GM21786 (cell line): ENCODE measurements around the gene VILL.

Experiments
- ATAC-seq: cut with Tn5 transposase; IDR thresholded peaks from one replicate; pipeline ENCODE4 v1.9.1; 2021; ENCODE audit not compliant: unreplicated experiment

VILL gene

DNA sequence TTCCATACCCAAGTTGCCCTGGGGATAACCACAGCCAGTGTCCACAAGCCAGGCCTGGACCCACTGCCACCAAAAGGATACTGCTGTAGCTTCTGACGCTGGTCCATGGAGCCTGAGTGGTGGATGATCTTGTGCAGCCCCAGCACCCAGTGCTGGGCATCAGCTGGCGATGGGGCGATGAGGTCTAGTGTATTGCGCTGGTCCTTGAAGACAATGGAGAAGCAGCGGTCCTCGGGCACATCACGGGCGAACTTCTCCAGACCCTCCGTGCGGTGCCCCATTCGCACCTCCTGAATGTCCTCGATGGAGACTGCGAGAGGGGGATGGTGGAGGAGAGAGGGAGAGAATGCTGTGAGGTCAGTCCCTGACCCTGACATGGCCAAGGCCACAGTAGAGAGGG lies 25.8 kb downstream of the VILL start:
- no peak for ATAC-seq

DNA sequence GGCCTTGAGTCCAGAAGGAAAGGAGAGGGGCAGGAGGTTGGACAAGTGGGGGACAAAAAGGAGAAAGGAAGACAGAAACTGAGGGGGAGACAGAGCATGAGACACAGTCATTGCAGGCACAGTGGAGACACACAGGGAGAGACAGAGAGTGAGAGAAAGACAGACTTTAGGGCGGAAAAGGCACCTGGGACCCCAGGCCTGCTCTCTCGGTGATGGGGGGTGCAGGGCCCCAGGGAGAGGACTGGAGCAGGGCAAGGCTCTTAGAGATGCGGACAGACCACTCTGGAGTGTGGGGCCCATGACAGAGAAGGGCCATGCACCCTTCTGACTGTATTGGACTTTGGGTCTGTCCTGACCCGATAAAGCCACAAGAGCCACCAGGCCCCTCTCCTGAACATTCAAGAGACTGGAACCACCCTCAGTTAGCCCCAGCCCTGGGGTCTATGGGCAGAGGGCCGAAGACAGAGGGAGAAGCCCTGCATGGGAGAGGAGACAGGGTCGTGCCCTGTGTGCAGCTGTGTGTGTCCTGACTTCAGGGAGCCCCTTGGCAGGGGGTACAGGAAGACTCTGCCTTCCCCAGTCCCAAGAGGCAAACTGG lies 26.4 kb downstream of the VILL start:
- ATAC-seq: no peak

DNA sequence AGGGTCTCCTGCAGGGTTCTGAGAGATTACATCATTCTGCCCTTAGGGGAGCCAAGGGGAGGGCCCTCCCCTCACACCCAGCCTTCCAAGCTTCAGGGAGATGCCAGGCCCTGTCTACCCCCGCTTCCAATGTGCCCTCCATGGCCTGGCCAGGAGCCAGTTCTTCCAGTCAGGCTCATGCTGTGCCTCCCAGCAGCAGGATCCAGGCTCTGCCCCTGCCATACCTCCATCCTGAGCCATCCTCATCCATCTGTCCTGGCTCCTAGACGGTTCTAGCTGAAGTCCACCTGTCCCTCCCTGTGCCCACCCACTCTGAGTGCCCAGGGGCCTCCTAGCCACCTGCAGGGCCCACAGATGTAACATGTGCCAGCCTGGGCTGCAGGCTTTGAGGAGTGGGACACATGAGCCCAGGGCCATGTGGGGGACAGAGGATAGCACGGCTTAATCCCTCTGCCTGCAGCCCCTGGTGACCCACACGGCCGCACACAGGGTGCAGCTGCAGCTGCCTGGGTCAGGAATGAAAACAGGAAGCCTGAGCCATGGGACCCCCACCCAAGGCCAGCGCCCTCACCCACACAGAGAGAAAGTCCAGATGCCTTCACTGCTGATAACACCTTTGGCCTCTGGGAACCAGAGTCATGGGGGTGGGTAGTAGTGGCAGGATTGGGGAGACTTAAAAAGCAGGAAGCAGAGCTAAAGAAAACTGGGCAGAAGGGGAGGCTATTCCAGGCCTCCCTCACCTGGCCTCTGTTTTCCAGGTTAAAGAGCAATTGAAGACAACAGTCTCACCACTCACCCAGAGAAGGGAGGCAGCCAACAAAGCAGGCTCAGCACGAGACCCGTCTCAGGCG lies 27.1 kb downstream of the VILL start:
- no peak for ATAC-seq

DNA sequence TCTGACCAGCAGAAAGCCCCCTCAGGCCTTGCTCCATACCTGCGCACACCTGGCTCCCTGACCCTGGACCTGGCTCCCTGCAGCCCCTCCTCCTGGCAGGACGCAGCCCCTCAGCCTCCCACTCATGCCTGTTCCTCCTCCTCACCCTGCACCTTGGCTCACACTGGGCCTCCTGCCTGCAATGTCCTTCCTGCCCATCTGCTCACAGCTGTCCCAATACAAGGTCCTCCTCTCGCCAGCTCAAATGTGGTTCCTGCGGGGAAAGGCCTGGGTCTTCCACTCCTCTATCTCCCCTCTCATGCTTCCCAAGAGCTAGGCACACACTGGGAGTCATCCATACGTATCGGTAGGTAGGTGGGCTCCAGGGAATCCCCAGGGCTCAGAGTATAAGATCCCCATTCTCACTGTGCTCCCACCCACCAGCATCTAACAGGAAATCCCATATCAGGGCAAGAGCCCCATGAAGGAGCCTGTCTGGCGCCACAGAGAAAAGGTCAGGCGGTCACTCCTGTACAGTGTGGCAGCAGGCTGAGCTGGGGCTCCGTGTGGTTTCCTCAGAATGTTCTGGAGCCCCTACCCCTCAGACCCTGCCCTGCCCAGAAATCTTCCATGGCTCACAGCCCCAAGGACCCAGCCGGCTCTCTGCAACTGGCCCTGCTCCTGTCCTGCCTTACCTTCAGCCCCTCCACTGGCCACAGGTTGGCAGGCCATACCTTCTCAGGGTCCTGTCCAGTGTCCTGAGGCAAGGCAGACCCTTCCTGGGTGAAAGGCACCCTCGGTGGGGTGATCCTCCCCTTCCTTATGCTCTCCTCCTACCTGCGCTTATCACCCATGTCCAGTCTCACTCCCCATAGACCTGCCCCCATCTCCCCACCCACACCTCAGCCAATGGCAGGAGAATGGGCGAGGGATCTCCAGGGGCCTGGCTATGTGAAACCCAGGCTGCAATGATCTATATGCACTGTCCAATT lies 28.0 kb downstream of the VILL start:
- no peak for ATAC-seq

DNA sequence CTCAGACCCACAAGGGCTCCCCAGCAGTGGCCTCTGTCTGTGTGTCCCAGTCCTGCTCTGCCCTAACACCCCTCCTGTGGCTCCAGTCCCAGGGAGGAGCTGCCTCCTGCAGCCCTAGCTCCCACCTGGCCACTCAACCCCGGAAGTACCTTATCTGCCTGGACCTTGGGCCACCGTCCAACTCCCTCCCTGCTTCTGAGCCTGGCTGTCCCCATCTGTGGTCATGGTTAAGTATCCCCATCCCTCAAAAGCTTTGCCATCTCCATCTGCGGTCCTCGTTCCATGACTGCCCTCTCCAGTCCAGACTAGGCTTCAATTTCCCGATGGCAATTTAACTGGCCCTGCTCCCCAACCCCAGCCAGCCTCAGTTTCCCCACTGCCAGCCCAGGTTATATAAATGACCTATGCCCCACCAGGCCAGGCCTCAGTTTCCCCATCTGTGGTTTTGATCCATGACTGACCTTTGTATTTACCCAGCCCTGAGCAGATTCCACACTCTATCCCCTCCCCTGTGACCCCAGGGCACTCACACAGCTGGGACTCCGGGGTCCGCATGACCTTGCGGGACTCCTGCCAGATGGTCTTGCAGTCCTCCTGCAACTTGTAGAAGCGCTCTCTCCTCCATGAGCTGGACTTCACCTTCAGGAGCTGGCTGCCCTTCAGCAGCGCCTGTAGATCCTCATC lies 29.2 kb downstream of the VILL start:
- no peak for ATAC-seq

DNA sequence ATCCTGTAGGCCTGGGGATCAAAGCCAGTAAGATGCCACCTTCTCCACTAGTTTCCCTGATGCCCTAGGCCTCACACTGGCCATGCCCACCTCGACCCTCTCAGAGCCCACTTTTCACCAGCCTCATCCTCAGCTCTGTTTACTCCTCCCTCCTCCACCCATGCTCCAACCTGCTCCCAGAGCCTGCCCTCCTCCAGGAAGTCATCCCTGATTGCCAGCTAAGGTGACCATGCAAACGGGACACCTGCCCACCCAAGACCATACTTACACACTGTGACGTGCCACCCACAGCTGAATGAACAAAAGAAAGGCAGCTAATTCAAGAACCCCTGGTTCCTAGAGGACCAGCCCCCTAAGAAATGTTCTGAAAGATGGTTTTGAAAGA lies 29.7 kb downstream of the VILL start:
- no peak for ATAC-seq

DNA sequence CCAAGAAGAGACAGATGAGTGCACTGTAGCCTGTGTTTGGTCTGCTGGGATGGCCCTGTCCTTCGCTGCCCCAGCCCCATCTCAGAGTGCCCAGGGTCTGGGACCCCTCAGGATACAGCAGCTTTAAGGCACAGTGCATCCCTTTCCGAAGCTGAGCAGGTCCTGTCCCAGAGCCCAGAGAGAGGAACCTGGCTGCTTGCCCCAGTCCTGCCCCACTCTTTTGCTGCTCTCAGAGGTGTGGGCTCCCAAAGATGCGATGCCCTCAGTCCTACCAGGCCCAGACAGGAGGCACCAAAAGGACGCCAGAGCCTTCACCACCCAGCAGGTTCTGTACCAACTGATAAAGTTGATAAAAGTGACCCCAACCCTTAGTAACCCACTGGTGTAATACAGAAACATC lies 30.6 kb downstream of the VILL start:
- no peak for ATAC-seq

DNA sequence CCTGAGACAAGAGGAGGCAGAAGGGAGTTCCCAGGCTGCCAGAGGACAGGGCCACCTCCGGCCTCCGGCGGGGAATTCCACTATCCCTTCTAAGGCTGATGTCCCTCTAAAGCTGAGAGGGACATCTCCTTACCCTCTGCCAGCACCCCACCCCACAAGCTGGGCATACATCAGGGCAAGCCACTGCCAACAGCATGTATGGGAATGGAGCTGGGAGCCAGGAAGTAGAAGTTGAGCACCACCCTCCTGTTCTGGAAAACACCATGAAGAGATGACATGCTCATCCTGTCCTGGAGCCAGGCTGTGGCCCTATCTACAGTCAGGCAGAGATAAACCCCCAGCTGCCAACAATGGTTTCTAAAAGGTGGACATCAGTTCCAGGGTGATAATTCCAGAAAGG lies 31.7 kb downstream of the VILL start:
- no peak for ATAC-seq

DNA sequence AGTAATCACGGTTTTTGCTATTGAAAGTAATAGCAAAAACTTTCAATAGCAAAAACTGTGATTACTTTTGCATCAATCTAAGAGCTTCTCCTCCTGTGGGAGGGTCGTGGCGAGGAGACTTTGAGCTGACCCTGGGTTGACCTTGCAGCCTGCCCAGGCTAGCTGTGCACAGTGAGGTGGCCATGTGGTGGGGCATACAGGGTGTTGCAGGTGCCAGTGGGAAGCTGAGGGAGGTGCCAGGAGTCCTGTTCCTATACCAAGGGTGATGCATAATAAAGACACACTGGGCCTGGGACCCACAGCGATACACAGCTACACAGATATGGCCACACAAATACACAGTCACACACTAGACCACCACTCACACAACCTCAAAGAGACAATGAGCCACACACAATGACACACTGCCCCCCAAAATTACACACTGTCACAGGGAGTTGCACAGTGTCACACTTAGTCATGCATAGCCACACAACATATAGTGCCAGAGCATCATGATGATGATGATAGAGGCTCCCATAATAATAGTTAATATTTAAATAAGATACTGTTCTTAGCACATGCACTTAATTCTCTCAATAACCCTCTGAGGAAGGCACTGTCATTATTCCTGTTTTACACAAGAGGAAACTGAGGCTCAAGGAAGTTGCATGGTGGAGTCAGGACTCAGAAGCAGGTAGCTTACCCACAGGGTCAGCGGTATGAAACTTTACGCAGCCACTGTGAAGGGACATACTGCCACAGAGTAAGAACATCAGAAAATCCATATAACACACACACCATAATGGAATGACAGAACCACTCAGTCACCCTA lies 32.5 kb downstream of the VILL start:
- ATAC-seq: no peak

DNA sequence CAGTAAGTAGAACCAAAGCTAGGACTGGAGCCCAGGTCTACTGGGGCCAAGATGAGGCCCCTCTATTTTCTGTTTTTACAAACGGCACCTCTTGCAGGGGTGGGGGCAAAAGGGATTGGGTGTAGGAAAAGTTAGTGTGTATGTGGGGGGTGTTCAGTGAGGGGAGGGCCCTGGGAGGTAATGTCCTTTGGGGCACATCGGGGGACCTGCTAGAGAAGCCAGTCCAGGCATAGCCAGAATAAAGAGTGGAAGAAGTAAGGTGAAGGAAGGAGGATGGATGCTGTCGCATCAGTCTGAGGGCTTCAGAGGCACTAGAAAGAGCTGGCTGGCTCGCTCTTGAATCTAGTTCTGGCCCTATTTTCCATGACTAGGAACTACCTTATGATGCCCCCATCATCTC lies 36.3 kb downstream of the VILL start:
- ATAC-seq: no peak

DNA sequence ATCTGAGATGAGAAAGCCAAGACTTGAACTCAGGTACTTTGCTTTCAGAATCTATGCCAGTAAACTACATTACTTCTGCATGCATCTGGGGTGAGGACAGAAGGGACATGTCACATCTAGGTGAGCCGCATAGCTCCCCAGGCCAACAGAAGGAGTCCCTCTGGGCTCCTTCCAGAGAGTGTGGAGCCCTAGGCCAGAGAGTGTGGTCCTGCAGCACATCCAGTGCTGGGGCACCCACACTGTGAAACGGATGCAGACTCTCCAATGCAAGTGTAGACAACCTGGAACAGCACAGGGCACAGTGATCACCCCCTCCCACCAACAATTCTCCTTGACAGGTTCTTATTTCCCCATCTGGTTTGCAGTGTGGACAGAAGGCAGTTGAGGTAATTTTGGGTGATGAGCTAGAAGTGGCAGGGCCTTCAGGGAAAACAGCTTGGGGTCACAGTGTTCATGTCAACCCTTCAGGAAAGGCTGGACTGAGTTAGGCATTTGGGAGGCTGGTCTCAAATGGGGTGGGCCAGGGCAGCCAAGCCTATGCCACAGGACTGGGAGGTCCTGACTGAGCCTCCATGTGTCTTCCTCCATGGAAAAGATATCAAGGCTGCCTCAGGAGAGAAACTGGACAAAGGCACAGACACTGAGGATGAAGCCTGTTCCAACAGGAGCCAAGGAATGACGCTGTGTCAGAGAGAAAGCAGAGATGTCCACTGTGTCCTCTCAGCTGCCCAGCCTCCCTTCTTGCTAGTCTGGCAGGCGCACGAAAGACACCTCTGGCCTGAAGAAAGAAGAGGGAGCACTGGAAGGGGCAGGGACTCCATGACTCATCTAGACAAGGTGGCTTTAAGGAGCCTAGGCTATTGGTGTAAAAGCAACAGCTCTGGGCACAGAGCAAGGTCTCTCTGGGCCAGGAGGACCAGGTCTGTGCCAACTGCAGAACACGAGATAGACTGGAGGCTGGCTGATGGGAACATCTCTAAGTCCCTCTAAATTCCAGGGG lies 37.2 kb downstream of the VILL start:
- ATAC-seq: no peak

DNA sequence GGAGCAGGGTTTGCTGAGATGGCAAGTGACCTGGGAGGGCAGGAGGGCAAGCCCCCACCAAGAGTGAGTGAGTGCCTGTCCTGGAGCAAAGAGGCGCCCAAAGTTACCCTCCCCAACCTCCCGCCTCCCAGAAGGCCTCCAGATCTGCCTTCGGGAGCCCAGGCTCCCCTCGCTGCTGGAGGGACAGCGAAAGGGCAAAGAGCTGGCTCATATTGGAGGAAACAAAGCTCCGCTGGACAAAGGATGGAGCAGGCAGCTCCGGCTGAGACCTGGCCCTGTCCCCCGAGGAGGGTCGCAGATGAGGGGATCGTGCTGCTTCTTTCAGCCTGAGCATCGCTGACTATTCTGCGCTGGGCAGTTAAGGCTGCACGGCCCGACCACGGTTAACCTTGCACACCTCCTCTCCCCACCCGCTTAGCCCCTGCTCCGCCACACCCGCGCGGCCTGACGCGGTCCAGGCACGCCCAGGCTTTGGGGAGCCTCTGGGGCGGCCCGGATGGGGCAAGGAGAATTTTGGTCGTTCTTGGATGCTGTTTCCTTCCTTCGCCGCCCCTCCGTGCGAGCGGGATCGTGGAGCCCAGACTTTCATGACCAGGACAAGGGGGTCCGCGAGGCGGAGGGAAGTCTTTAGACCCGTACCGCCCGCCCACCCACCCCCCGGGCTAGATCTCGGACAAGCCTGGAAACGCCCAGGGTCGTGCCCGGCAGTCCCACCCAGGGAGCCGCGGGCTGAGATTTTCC lies 38.2 kb downstream of the VILL start:
- no peak for ATAC-seq

DNA sequence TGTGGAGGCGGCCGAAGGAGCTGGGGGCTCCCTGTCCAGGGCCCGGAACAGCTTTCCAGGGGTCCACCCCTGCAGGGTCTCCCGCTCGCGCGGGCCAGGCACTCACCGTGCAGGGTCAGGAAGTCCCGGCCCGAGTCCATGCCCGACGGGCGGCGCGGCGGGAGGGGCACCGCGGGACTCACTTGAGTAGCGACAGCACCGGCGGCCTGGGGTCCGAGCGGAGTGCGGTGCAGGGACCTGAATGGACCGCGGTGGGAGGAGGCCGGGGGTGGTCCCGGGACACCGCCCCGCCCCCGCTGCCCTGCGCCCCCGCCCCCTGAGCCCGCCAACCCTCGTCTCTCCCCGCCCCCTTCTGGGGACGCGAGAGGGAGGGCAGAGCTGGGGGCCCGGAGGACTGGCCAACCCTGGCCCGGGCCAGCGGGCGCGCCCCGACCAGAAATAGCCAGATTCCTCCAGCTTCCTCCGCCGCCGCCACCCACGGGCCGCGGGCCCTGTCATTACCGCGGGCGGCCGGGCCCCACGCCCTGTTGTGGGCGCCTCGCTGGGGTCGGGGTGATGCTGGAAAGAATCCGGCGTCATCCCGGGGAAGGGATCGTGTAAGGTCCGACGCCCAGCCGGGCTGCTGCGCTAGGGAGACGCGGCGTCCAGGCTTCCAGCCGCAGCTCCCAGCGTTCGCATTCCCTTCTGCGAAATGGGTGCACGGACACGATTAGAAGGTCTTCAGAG lies 39.0 kb downstream of the VILL start, which contains the start of gene PLCD1:
Gene PLCD1 (minus strand): TSS at position 243 of the 726 bp plus-strand sequence. CDS start 103 bp downstream, at position 140.
- no peak for ATAC-seq

DNA sequence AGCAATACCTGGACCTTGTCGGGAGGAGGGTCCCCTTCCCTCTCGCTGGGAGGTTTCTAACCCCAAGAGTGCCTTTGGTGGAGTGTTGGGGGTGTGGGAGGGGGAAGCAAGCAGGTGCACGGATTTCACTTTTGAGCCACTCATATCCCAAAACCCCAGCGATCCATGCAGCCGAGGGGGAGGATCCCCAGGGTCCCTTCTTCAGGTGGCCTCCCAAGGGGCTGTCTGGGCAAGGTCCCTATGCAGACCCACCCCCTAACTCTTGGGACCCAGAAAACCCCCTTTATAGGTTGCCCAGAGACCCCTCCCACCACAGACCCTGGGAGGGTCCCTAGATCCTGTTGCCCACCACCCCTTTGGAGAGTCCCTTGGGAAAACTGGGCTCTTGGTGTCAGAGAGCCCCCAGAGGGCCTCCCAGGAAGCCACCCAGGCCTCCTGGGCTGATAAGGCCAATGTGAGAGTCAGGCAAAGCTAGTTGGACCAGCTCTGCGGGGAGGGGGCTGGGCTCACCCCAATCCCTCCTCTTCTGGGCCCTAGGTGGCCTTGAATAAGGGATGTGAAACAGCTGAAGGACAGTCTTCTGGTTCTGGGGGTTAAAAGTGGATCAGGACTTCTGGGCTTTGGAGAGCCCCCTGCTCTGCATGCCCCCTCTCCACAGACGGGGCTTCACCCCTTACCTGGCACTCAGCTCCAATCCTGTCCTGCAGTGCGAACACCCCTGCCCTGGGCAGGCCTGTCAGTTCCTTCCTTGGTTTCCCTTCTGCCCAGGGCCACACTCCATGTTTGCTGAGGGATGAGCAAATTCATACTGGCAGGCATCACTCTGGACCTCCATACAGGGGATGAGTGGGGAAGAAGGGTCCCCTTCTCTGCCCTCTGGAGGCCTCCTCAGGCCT lies 39.8 kb downstream of the VILL start:
- ATAC-seq: no peak

DNA sequence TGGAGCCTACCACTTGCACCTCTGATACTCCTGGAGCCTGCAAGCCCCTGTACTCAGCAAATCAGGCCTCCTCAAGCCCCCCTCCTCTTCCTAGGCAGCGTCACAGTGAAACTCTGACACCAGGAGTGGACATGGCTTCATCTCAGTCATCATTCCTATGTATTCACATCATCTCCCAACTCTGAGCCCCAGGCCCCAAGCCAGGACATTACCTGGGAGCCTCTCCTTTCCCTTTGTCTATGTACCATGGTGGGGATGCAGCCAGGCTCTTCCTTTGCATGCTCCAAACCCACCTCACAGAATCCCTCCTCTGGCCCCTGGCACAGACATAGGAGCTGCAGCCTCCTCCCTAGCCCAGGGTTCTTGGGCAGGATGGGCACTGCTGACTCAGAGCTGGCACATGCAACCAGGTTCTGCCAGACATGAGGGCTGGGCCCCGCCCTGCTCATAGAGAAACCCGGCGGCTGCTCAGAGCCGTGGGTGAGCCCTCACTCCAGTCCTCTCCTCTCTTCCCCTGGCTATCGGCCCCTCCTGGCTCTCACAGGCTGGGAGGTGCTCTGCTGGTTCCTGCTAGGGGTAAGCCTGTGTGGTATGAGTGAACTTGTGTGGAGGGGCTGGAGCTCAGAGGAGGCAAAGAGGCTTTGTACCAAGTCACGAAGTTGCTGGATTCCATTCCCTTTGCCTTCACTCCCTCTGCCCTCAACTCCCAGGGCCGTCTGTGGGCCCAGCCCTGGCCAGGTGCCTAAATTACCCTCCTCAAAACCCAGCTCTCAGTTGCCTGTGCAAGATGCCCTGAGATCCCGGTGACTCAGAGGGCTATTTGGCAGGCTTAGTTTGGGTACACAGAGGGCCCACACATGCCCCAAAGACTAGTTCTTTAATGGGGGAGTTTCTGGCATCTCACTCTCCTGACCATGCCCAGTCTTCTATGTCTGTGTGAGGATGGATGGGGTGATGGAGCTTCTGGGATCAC lies 40.7 kb downstream of the VILL start:
- no peak for ATAC-seq
